ENCODE results near the gene ADRB1.

- TF ChIP-seq POLR2AphosphoS5 (IDR thresholded peaks at IDR 0.05), result no peak
- no peak for TF ChIP-seq POLR2A (IDR thresholded peaks at IDR 0.05)
- TF ChIP-seq, protein P1, sequence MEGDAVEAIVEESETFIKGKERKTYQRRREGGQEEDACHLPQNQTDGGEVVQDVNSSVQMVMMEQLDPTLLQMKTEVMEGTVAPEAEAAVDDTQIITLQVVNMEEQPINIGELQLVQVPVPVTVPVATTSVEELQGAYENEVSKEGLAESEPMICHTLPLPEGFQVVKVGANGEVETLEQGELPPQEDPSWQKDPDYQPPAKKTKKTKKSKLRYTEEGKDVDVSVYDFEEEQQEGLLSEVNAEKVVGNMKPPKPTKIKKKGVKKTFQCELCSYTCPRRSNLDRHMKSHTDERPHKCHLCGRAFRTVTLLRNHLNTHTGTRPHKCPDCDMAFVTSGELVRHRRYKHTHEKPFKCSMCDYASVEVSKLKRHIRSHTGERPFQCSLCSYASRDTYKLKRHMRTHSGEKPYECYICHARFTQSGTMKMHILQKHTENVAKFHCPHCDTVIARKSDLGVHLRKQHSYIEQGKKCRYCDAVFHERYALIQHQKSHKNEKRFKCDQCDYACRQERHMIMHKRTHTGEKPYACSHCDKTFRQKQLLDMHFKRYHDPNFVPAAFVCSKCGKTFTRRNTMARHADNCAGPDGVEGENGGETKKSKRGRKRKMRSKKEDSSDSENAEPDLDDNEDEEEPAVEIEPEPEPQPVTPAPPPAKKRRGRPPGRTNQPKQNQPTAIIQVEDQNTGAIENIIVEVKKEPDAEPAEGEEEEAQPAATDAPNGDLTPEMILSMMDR (IDR thresholded peaks at IDR 0.05), result no peak
Measured at GRCh38 chr10:114073395-114074186, 29.9 kb downstream of the ADRB1 start.

All from breast epithelium (tissue), 3 donors.